Urinary bladder (tissue), 4 donors: ENCODE data around the gene UBXN6. TPM values are rescaled to one million over a fixed set of nuclear protein-coding genes. Genes with fewer than 3 reads are reported as not detected.

ENCODE experiments used
- DNase-seq: peaks from one replicate; pipeline ENCODE4 v3.0.0-alpha.2; 2015; ENCODE audit errors: extremely low spot score
- H3K27ac ChIP-seq: one replicate; pipeline ENCODE4 v1.5.1; 2013; ENCODE audit warnings: low read depth, mild to moderate bottlenecking, moderate library complexity
- H3K36me3 ChIP-seq: one replicate; pipeline ENCODE4 v1.6.1; 2013; ENCODE audit warnings: mild to moderate bottlenecking, moderate library complexity; ENCODE audit not compliant: insufficient read depth
- H3K4me1 ChIP-seq: one replicate; pipeline ENCODE4 v1.6.1; 2013; ENCODE audit warnings: mild to moderate bottlenecking, moderate library complexity; ENCODE audit not compliant: insufficient read depth
- H3K4me3 ChIP-seq: one replicate; pipeline ENCODE4 v1.5.1; 2013; ENCODE audit warnings: low read depth, low read length
- WGBS: extraction: QIAGEN DNeasy Blood & Tissue Kit; methylation state at CpG from one replicate; pipeline ENCODE4 v1.1.7; 2013; 5-methylcytosine and 5-hydroxymethylcytosine counted together
- polyA plus RNA-seq: library from polyadenylated mRNA; stranded (reverse); fragments of 200-250 nt; gene quantifications from one replicate; pipeline ENCODE4 v1.2.3, GENCODE V29; 2013
- total RNA-seq: library from RNA; depleted of rRNA; stranded (reverse); fragments of >200 nt; gene quantifications from one replicate; pipeline ENCODE4 v1.2.3, GENCODE V29; 2014
- donor health status: healthy with polysubstance abuse.
- donor health status: healthy.

UBXN6 gene
- total RNA-seq = 39.5 TPM
- polyA plus RNA-seq = 135 TPM

DNA sequence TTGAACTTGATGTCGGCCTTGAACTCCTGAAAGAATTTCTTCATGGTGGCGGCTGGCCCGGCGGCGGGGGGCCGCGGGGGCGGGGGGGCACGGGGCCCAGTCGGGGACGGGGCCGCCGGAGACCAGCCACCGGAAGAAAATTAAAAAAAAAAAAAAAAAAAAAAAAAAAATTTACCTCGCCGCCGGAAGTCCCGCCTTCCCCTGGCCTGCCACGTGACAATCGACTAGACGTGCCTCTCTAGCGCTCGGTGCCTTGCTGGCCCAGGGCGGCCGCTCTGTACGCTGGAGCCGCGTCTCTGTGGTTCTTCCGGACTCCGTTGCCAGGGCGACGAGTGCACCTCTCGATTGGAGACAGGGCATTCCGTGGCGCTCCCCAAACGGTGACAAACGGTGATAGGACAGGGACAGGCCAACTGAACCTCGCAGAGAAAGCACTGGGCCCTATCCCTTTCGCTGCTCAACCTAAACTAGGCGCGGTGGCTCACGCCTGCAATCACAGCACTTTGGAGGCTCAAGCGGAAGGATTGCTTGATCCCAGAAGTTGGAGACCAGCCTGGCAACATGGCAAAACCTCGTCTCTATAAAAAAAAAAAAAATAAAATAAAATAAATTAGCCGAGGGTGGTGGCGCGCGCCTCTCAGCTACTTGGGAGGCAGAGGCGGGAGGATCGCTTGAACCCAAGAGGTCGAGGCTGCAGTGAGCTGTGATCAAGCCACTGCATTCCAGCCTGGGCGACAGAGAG is at the start of gene UBXN6:
UBXN6 (minus strand) TSS at position 141 of the 742 bp plus-strand sequence; CDS start at position 44, 97 bp downstream.
- no peaks in the 10 kb centered on the region for H3K4me1 ChIP-seq
- 7% methylated on average over 52 of the region's 52 CpGs for WGBS
- DNase-seq = peak; percentile 93
- H3K36me3 ChIP-seq = no peaks in the 10 kb centered on the region
- peak within 1 kb of the TSS; percentile 83 for H3K27ac ChIP-seq
- H3K4me3 ChIP-seq = peak within 1 kb of the TSS; percentile 89

DNA sequence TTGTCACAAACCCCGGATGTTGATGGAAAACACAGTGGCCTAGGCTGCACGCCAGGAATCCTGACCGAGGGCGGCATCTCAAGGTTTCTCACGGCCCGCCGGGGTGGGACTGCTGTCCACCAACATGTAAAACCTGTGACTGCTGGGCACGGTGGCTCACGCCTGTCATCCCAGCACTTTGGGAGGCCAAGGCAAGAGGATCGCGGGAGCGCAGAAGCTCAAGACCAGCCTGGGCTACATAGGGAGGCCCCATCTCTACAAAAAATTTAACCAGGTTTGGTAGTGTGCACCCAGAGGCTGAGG is 49.5 kb upstream of the UBXN6 start:
- DNase-seq = no peak
- no peak overlapping the region for H3K27ac ChIP-seq
- H3K4me3 ChIP-seq = no peak overlapping the region
- no peaks in the 10 kb centered on the region for H3K4me1 ChIP-seq
- 76% methylated on average over 12 of the region's 12 CpGs for WGBS
- H3K36me3 ChIP-seq = no peaks in the 10 kb centered on the region

- WGBS = 83% methylated on average over 17 of the region's 17 CpGs
- H3K4me3 ChIP-seq = no peak overlapping the region
- H3K36me3 ChIP-seq = no peaks in the 10 kb centered on the region
- no peak for DNase-seq
- no peak overlapping the region for H3K27ac ChIP-seq
- H3K4me1 ChIP-seq = no peaks in the 10 kb centered on the region
Measured at GRCh38 chr19:4506449-4507149, 49.0 kb upstream of the UBXN6 start.

GRCh38 chr19:4505570-4506448 is 48.2 kb upstream of the UBXN6 start:
- no peak overlapping the region for H3K4me3 ChIP-seq
- H3K36me3 ChIP-seq = no peaks in the 10 kb centered on the region
- H3K27ac ChIP-seq = no peak overlapping the region
- no peak for DNase-seq
- H3K4me1 ChIP-seq = no peaks in the 10 kb centered on the region
- WGBS = 94% methylated on average over 34 of the region's 34 CpGs

GRCh38 chr19:4504891-4505569 is 47.4 kb upstream of the UBXN6 start:
- Histone ChIP-seq H3K27ac (no peak overlapping the region), H3K4me1 (no peaks in the 10 kb centered on the region), H3K4me3 (no peak overlapping the region), H3K36me3 (no peaks in the 10 kb centered on the region)
- no peak for DNase-seq
- WGBS = 89% methylated on average over 15 of the region's 15 CpGs

GRCh38 chr19:4504297-4504701 is 46.7 kb upstream of the UBXN6 start:
- no peak overlapping the region for H3K27ac ChIP-seq
- no peak for DNase-seq
- no peaks in the 10 kb centered on the region for H3K36me3 ChIP-seq
- 86% methylated on average over 23 of the region's 23 CpGs for WGBS
- no peaks in the 10 kb centered on the region for H3K4me1 ChIP-seq
- no peak overlapping the region for H3K4me3 ChIP-seq

DNA sequence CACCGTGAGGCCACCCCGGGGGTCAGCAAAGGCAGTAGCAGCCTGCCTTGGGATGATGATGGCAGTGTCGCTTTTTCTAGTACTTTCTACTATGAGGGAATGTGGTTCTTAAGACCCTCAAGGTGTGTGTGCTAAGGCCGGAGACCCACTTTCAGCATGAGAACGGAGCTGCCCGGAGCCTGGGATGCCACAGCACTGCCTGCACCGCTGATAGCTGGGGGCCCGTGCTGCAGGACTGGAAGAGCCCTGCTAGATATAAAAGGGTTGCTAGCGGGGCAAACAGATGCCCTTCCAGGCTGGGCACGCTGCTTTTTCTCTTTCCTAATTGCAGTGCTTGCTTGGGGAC is 46.2 kb upstream of the UBXN6 start:
- H3K36me3 ChIP-seq = no peaks in the 10 kb centered on the region
- no peak overlapping the region for H3K27ac ChIP-seq
- H3K4me3 ChIP-seq = no peak overlapping the region
- DNase-seq = no peak
- no peaks in the 10 kb centered on the region for H3K4me1 ChIP-seq
- whole genome bisulfite sequencing = 88% methylated on average over 10 of the region's 10 CpGs

GRCh38 chr19:4503132-4503824 is 45.7 kb upstream of the UBXN6 start:
- H3K4me1 ChIP-seq = no peaks in the 10 kb centered on the region
- DNase-seq = no peak
- H3K4me3 ChIP-seq = no peak overlapping the region
- no peak overlapping the region for H3K27ac ChIP-seq
- H3K36me3 ChIP-seq = peaks cover 2% of the 10 kb centered on the region
- 86% methylated on average over 25 of the region's 25 CpGs for WGBS

- H3K27ac ChIP-seq = no peak overlapping the region
- no peak overlapping the region for H3K4me3 ChIP-seq
- WGBS = 84% methylated on average over 37 of the region's 37 CpGs
- H3K36me3 ChIP-seq = peaks cover 5% of the 10 kb centered on the region
- H3K4me1 ChIP-seq = no peaks in the 10 kb centered on the region
- DNase-seq = no peak
Measured at GRCh38 chr19:4502282-4503131, 44.9 kb upstream of the UBXN6 start.

GRCh38 chr19:4501691-4502090 is 44.1 kb upstream of the UBXN6 start:
- WGBS = 83% methylated on average over 25 of the region's 25 CpGs
- no peak for DNase-seq
- no peak overlapping the region for H3K4me3 ChIP-seq
- H3K27ac ChIP-seq = no peak overlapping the region
- H3K4me1 ChIP-seq = no peaks in the 10 kb centered on the region
- H3K36me3 ChIP-seq = peaks cover 5% of the 10 kb centered on the region

- H3K4me1 ChIP-seq = no peaks in the 10 kb centered on the region
- no peak for DNase-seq
- no peak overlapping the region for H3K4me3 ChIP-seq
- WGBS = 92% methylated on average over 29 of the region's 29 CpGs
- H3K36me3 ChIP-seq = peaks cover 9% of the 10 kb centered on the region
- H3K27ac ChIP-seq = no peak overlapping the region
Measured at GRCh38 chr19:4500841-4501591, 43.4 kb upstream of the UBXN6 start.

GRCh38 chr19:4499855-4500254 is 42.3 kb upstream of the UBXN6 start:
- Histone ChIP-seq H3K4me3 (no peak overlapping the region), H3K36me3 (peaks cover 9% of the 10 kb centered on the region), H3K27ac (no peak overlapping the region), H3K4me1 (no peaks in the 10 kb centered on the region)
- no peak for DNase-seq
- 95% methylated on average over 15 of the region's 15 CpGs for WGBS
